OCI-LY7 (cell line): ENCODE measurements around the gene TBC1D19. TPM values are rescaled to one million over a fixed set of nuclear protein-coding genes. Genes with fewer than 3 reads are reported as not detected.

Experiments used
- BruUV-seq: library from RNA; stranded (reverse); fragments of 400-500 nt; replicated peaks from 2 replicates; lab custom pipeline; 2021; lab: Mats Ljungman, UMichigan
- CTCF ChIA-PET: fragments of 300-600 bp; sonication (Branson Sonifier 250); formaldehyde crosslinking; loops from one replicate; lab custom pipeline; 2022; ENCODE audit warnings: antibody characterized with exemption; ENCODE audit not compliant: unreplicated experiment; lab: Charles Lee
- POLR2A ChIA-PET: fragments of 300-600 bp; sonication (Branson Sonifier 250); formaldehyde crosslinking; loops from one replicate; lab custom pipeline; 2022; ENCODE audit warnings: antibody characterized with exemption; lab: Charles Lee
- DNase-seq: peaks from one replicate; pipeline ENCODE4 v3.0.0-alpha.2; 2015; ENCODE audit warnings: low spot score
- H2AFZ ChIP-seq: fragments of 200-600 bp; sonication (generic), shearing (Covaris generic); 2 replicates; pipeline ENCODE4 v1.6.1; 2014; ENCODE audit warnings: mild to moderate bottlenecking, antibody characterized with exemption, low read length, moderate library complexity
- H3K27ac ChIP-seq: fragments of 200-600 bp; sonication (generic); 2 replicates; pipeline ENCODE4 v1.5.1; 2014; ENCODE audit warnings: mixed run types, low read depth, mild to moderate bottlenecking, moderate library complexity, low read length, inconsistent platforms; ENCODE audit not compliant: poor library complexity, severe bottlenecking
- H3K36me3 ChIP-seq: fragments of 200-600 bp; sonication (generic); 2 replicates; pipeline ENCODE4 v1.6.1; 2014; ENCODE audit warnings: mild to moderate bottlenecking, antibody characterized with exemption, low read length, moderate library complexity, mixed read lengths; ENCODE audit not compliant: insufficient read depth
- H3K4me1 ChIP-seq: fragments of 200-600 bp; sonication (generic); 2 replicates; pipeline ENCODE4 v1.5.1; 2014; ENCODE audit warnings: mild to moderate bottlenecking, low read length; ENCODE audit not compliant: insufficient read depth, poor library complexity, severe bottlenecking
- H3K4me2 ChIP-seq: fragments of 200-600 bp; sonication (generic); 2 replicates; pipeline ENCODE4 v1.6.1; 2014; ENCODE audit warnings: mild to moderate bottlenecking, low read length
- H3K4me3 ChIP-seq: fragments of 200-600 bp; sonication (generic); 2 replicates; pipeline ENCODE4 v1.5.1; 2014; ENCODE audit warnings: mild to moderate bottlenecking, low read depth, low read length; ENCODE audit not compliant: poor library complexity, severe bottlenecking
- H3K79me2 ChIP-seq: fragments of 200-600 bp; sonication (generic); 2 replicates; pipeline ENCODE4 v1.6.1; 2016; ENCODE audit warnings: low read depth, mild to moderate bottlenecking, low read length, moderate library complexity, mixed read lengths; ENCODE audit not compliant: insufficient read depth
- H3K9me2 ChIP-seq: fragments of 200-600 bp; sonication (generic); 2 replicates; pipeline ENCODE4 v1.6.1; 2016; ENCODE audit warnings: mild to moderate bottlenecking, low read length, mixed read lengths; ENCODE audit not compliant: insufficient read depth
- H3K9me3 ChIP-seq: fragments of 200-600 bp; sonication (generic); 2 replicates; pipeline ENCODE4 v1.6.1; 2014; ENCODE audit warnings: mild to moderate bottlenecking, mixed run types, low read length, mixed read lengths
- H4K20me1 ChIP-seq: fragments of 200-600 bp; sonication (generic); 2 replicates; pipeline ENCODE4 v1.6.1; 2014; ENCODE audit warnings: mild to moderate bottlenecking, antibody characterized with exemption, low read length, moderate library complexity, mixed read lengths; ENCODE audit not compliant: insufficient read depth
- CTCF ChIP-seq: fragments of 200-600 bp; sonication (generic); conservative IDR thresholded peaks from 2 replicates; pipeline ENCODE4 v1.5.1; 2014; ENCODE audit warnings: mild to moderate bottlenecking, antibody characterized with exemption, low read length, moderate library complexity, mixed read lengths
- EZH2phosphoT487 ChIP-seq: fragments of 200-600 bp; sonication (generic); IDR thresholded peaks from 2 replicates; pipeline ENCODE4 v1.6.1; 2018; ENCODE audit warnings: low read depth, borderline replicate concordance, mild to moderate bottlenecking, mixed run types, antibody characterized with exemption, low read length, moderate library complexity, mixed read lengths
- intact Hi-C: fragments of 100-400 bp; cut with micrococcal nuclease; formaldehyde crosslinking; loops from one replicate; pipeline ENCODE4 v1.10.0; 2022; ENCODE audit not compliant: unreplicated experiment
- total RNA-seq, 2 experiments: library from RNA; depleted of rRNA in 1 of 2; stranded (reverse); fragments of >200 nt in 1 of 2; shearing (Covaris generic) in 1 of 2; gene quantifications; 2 replicates each; pipeline ENCODE4 v1.2.3, GENCODE V29; 2014 to 2022

The TBC1D19 gene
- total RNA-seq, 2 experiments from 2014 or later = 10.1 to 11.0 TPM

GRCh38 chr4:26779674-26780073 is 195.8 kb downstream of the TBC1D19 start:
- H4K20me1 ChIP-seq = no peaks in the 10 kb centered on the region
- no peaks in the 10 kb centered on the region for H3K79me2 ChIP-seq
- ChIA-PET POLR2A (interaction anchor here (0.6 to 1.0 kb wide), 3 partner anchors 29 to 169 kb away, joined by 3 to 4 read pairs (median 3); no protein-coding TSS in a partner anchor), CTCF (no interaction called here)
- TF ChIP-seq EZH2phosphoT487 = no peak
- no peak for TF ChIP-seq CTCF
- H3K9me3 ChIP-seq = peaks cover 11% of the 10 kb centered on the region; the same call in 1 of the 2 replicates
- H3K4me2 ChIP-seq = no peak overlapping the region
- H2AFZ ChIP-seq = no peak overlapping the region
- peaks cover 1% of the 10 kb centered on the region; the same call in 1 of the 2 replicates for H3K36me3 ChIP-seq
- no peak for DNase-seq
- H3K27ac ChIP-seq = no peak overlapping the region
- H3K4me3 ChIP-seq = no peak overlapping the region
- BruUV-seq = no TSS peak
- H3K4me1 ChIP-seq = peaks cover 27% of the 10 kb centered on the region
- intact Hi-C loops = no loop called here
- no peaks in the 10 kb centered on the region for H3K9me2 ChIP-seq

- POLR2A ChIA-PET = interaction anchor here (1.0 to 1.1 kb wide), 2 partner anchors 32 to 227 kb away, joined by 3 to 4 read pairs; no protein-coding TSS in a partner anchor
- no peak for TF ChIP-seq EZH2phosphoT487
- TF ChIP-seq CTCF = no peak
Observed at GRCh38 chr4:26780539-26780938, 196.7 kb downstream of the TBC1D19 start.

GRCh38 chr4:26782168-26782829 is 198.4 kb downstream of the TBC1D19 start:
- no peak overlapping the region for H3K4me2 ChIP-seq
- intact Hi-C loops = no loop called here
- H3K27ac ChIP-seq = no peak overlapping the region
- no peak overlapping the region for H3K4me3 ChIP-seq
- no peaks in the 10 kb centered on the region for H3K9me2 ChIP-seq
- H4K20me1 ChIP-seq = no peaks in the 10 kb centered on the region
- CTCF ChIA-PET = no interaction called here
- no TSS peak for BruUV-seq
- no peak for DNase-seq
- no peak for TF ChIP-seq CTCF
- TF ChIP-seq EZH2phosphoT487 = no peak
- H3K79me2 ChIP-seq = no peaks in the 10 kb centered on the region
- H3K36me3 ChIP-seq = no peaks in the 10 kb centered on the region
- POLR2A ChIA-PET = interaction anchor here (0.5 to 1.2 kb wide), 3 partner anchors 21 to 195 kb away, joined by 3 to 4 read pairs (median 3); no protein-coding TSS in a partner anchor
- peaks cover 47% of the 10 kb centered on the region for H3K4me1 ChIP-seq
- H3K9me3 ChIP-seq = no peaks in the 10 kb centered on the region
- no peak overlapping the region for H2AFZ ChIP-seq

More at GRCh38 chr4:26780539-26780938, 196.7 kb downstream of the TBC1D19 start:
- H3K4me3 ChIP-seq = no peak overlapping the region
- no peaks in the 10 kb centered on the region for H4K20me1 ChIP-seq
- peak overlapping the region; percentile 10; the same call in 1 of the 2 replicates for H2AFZ ChIP-seq
- H3K36me3 ChIP-seq = no peaks in the 10 kb centered on the region; the same call in 1 of the 2 replicates
- DNase-seq = peak; percentile 64
- intact Hi-C loops = no loop called here
- no peak overlapping the region for H3K27ac ChIP-seq
- no TSS peak for BruUV-seq
- H3K79me2 ChIP-seq = no peaks in the 10 kb centered on the region
- peak overlapping the region; percentile 34 for H3K4me2 ChIP-seq
- peaks cover 29% of the 10 kb centered on the region for H3K4me1 ChIP-seq
- 0 out of 2 replicates have a peak, but pooled peaks cover 5% of the 10 kb centered on the region for H3K9me3 ChIP-seq
- no peaks in the 10 kb centered on the region for H3K9me2 ChIP-seq
- CTCF ChIA-PET = no interaction called here
